PC-3 (cell line): ENCODE results near the gene DNAJC3. TPM values are rescaled to one million over a fixed set of nuclear protein-coding genes. Genes with fewer than 3 reads are reported as not detected.

Source experiments
- ATAC-seq: fragments of 200-7000 bp; cut with Tn5 transposase; 2 replicates; pipeline ENCODE4 v1.9.1; 2020; ENCODE audit warnings: mild to moderate bottlenecking, moderate library complexity
- BruUV-seq: library from RNA; stranded (reverse); fragments of 400-500 nt; replicated peaks from 2 replicates; lab custom pipeline; 2021; lab: Mats Ljungman, UMichigan
- CTCF ChIA-PET: fragments of 300-600 bp; sonication (Branson Sonifier 250); formaldehyde crosslinking; loops from one replicate; lab custom pipeline; 2022; ENCODE audit warnings: antibody characterized with exemption; lab: Charles Lee
- POLR2A ChIA-PET: fragments of 300-600 bp; sonication (Branson Sonifier 250); formaldehyde crosslinking; loops from one replicate; lab custom pipeline; 2022; ENCODE audit warnings: antibody characterized with exemption; ENCODE audit not compliant: unreplicated experiment; lab: Charles Lee
- DNase-seq: peaks from one replicate; pipeline ENCODE4 v3.0.0-alpha.2; 2015
- H2AFZ ChIP-seq: fragments of 300-600 bp; sonication (generic); 2 replicates; pipeline ENCODE4 v1.6.0; 2016; ENCODE audit warnings: antibody characterized with exemption, low read length
- H3F3A ChIP-seq: fragments of 300-600 bp; sonication (generic); one replicate; pipeline ENCODE4 v1.6.0; 2017; ENCODE audit warnings: antibody characterized with exemption, low read length, control low read depth, mild to moderate bottlenecking; ENCODE audit not compliant: unreplicated experiment
- H3K27ac ChIP-seq: fragments of 300-600 bp; sonication (generic); 2 replicates; pipeline ENCODE4 v1.5.1; 2016; ENCODE audit warnings: mild to moderate bottlenecking, low read length
- H3K27me3 ChIP-seq: fragments of 300-600 bp; sonication (generic); 2 replicates; pipeline ENCODE4 v1.6.1; 2016; ENCODE audit warnings: low read length, mixed read lengths
- H3K36me3 ChIP-seq: fragments of 300-600 bp; sonication (generic); 2 replicates; pipeline ENCODE4 v1.6.1; 2016; ENCODE audit warnings: low read depth, mixed run types, low read length, mixed read lengths
- H3K4me1 ChIP-seq: fragments of 300-600 bp; sonication (generic); 2 replicates; pipeline ENCODE4 v1.5.1; 2016; ENCODE audit warnings: low read length; ENCODE audit not compliant: insufficient read depth
- H3K4me2 ChIP-seq: fragments of 300-600 bp; sonication (generic); 2 replicates; pipeline ENCODE4 v1.6.0; 2016; ENCODE audit warnings: low read length
- H3K4me3 ChIP-seq: fragments of 300-600 bp; sonication (generic); 2 replicates; pipeline ENCODE4 v1.5.1; 2016; ENCODE audit warnings: mild to moderate bottlenecking, low read length, mixed read lengths
- H3K79me2 ChIP-seq: fragments of 300-600 bp; sonication (generic); 2 replicates; pipeline ENCODE4 v1.6.1; 2017; ENCODE audit warnings: low read length, mixed read lengths
- H3K9ac ChIP-seq: fragments of 300-600 bp; sonication (generic); 2 replicates; pipeline ENCODE4 v1.6.0; 2016; ENCODE audit warnings: mild to moderate bottlenecking, low read length
- H3K9me2 ChIP-seq: fragments of 300-600 bp; sonication (generic); replicated peaks from 2 replicates; pipeline ENCODE4 v1.6.1; 2016; ENCODE audit warnings: mixed run types, low read length, mixed read lengths
- H3K9me3 ChIP-seq: fragments of 300-600 bp; sonication (generic); 2 replicates; pipeline ENCODE4 v1.6.1; 2016; ENCODE audit warnings: low read length, mixed read lengths
- H4K20me1 ChIP-seq: fragments of 300-600 bp; sonication (generic); 2 replicates; pipeline ENCODE4 v1.6.1; 2016; ENCODE audit warnings: low read length, mixed read lengths
- CTCF ChIP-seq: fragments of 300-600 bp; sonication (generic); conservative IDR thresholded peaks from 2 replicates; pipeline ENCODE4 v1.5.1; 2017; ENCODE audit warnings: antibody characterized with exemption, low read depth, mild to moderate bottlenecking, low read length
- EZH2 ChIP-seq: fragments of 300-600 bp; sonication (generic); IDR thresholded peaks from one replicate; pipeline ENCODE4 v1.6.1; 2017; ENCODE audit warnings: antibody characterized with exemption, mild to moderate bottlenecking, low read length; ENCODE audit not compliant: unreplicated experiment
- EZH2phosphoT487 ChIP-seq: fragments of 300-600 bp; sonication (generic); IDR thresholded peaks from 2 replicates; pipeline ENCODE4 v1.6.1; 2018; ENCODE audit warnings: mild to moderate bottlenecking, antibody characterized with exemption, low read length, borderline replicate concordance
- intact Hi-C: fragments of 100-400 bp; cut with micrococcal nuclease; formaldehyde crosslinking; loops from 2 replicates; pipeline ENCODE4 v1.9.0; 2023
- total RNA-seq: library from RNA; depleted of rRNA; stranded (reverse); fragments of >200 nt; gene quantifications from 2 replicates; pipeline ENCODE4 v1.2.3, GENCODE V29; 2014

The DNAJC3 gene
- total RNA-seq, 1 experiment from 2014 or later = 20.5 TPM

GRCh38 chr13:95741584-95742563, 64.9 kb downstream of the DNAJC3 start:
- POLR2A ChIA-PET = no interaction called here
- peaks cover 25% of the 10 kb centered on the region for H3K79me2 ChIP-seq

GRCh38 chr13:95743192-95743591, 66.3 kb downstream of the DNAJC3 start:
- Histone ChIP-seq H3K4me1 (no peaks in the 10 kb centered on the region), H3K4me3 (no peak overlapping the region), H3K4me2 (no peak overlapping the region), H3K9ac (no peak overlapping the region), H3K27ac (no peak overlapping the region), H2AFZ (no peak overlapping the region), H3K9me3 (no peaks in the 10 kb centered on the region), H3F3A (no peaks in the 10 kb centered on the region), H3K79me2 (peaks cover 25% of the 10 kb centered on the region), H3K36me3 (no peaks in the 10 kb centered on the region), H3K27me3 (no peaks in the 10 kb centered on the region), H3K9me2 (no peaks in the 10 kb centered on the region), H4K20me1 (no peaks in the 10 kb centered on the region)
- ChIA-PET POLR2A (no interaction called here), CTCF (no interaction called here)
- no peak for TF ChIP-seq CTCF
- TF ChIP-seq EZH2phosphoT487 = no peak
- TF ChIP-seq EZH2 = no peak
- DNase-seq (no peak), ATAC-seq (no peak)
- BruUV-seq = no TSS peak
- intact Hi-C loops = no loop called here

More at GRCh38 chr13:95741584-95742563, 64.9 kb downstream of the DNAJC3 start:
- BruUV-seq = no TSS peak
- intact Hi-C loops = no loop called here
- Histone ChIP-seq H3K9me2 (no peaks in the 10 kb centered on the region), H2AFZ (no peak overlapping the region), H3K4me2 (no peak overlapping the region), H3K27me3 (no peaks in the 10 kb centered on the region), H3K4me1 (no peaks in the 10 kb centered on the region), H3K27ac (no peak overlapping the region), H3F3A (no peaks in the 10 kb centered on the region), H4K20me1 (no peaks in the 10 kb centered on the region), H3K36me3 (no peaks in the 10 kb centered on the region), H3K9me3 (no peaks in the 10 kb centered on the region), H3K9ac (no peak overlapping the region), H3K4me3 (no peak overlapping the region)
- CTCF ChIA-PET = no interaction called here
- TF ChIP-seq EZH2 = no peak
- TF ChIP-seq EZH2phosphoT487 = no peak
- TF ChIP-seq CTCF = no peak
- ATAC-seq (no peak), DNase-seq (no peak)

GRCh38 chr13:95745289-95745688, 68.3 kb downstream of the DNAJC3 start:
- CTCF ChIA-PET = no interaction called here
- Histone ChIP-seq H2AFZ (no peak overlapping the region), H3K4me3 (no peak overlapping the region), H3F3A (no peaks in the 10 kb centered on the region), H3K9me2 (no peaks in the 10 kb centered on the region), H3K79me2 (peaks cover 25% of the 10 kb centered on the region), H3K27ac (no peak overlapping the region), H3K4me2 (no peak overlapping the region), H4K20me1 (no peaks in the 10 kb centered on the region), H3K4me1 (no peaks in the 10 kb centered on the region), H3K36me3 (no peaks in the 10 kb centered on the region), H3K9ac (no peak overlapping the region), H3K9me3 (no peaks in the 10 kb centered on the region), H3K27me3 (no peaks in the 10 kb centered on the region)
- intact Hi-C loops = no loop called here
- TF ChIP-seq EZH2 = no peak
- DNase-seq (no peak), ATAC-seq (no peak)
- POLR2A ChIA-PET = no interaction called here
- no TSS peak for BruUV-seq
